GM20000 (cell line): ENCODE data around the gene PTBP1.

ENCODE experiments used
- DNase-seq: peaks from one replicate; pipeline ENCODE4 v3.0.0; 2012; ENCODE audit warnings: low spot score
- TF ChIP-seq, protein P1 (sequence below): IDR thresholded peaks from 2 replicates; pipeline ENCODE4 v1.5.1; 2012; ENCODE audit warnings: mild to moderate bottlenecking, control low read depth; ENCODE audit errors: extremely low read depth, missing control alignments

Gene PTBP1

DNA sequence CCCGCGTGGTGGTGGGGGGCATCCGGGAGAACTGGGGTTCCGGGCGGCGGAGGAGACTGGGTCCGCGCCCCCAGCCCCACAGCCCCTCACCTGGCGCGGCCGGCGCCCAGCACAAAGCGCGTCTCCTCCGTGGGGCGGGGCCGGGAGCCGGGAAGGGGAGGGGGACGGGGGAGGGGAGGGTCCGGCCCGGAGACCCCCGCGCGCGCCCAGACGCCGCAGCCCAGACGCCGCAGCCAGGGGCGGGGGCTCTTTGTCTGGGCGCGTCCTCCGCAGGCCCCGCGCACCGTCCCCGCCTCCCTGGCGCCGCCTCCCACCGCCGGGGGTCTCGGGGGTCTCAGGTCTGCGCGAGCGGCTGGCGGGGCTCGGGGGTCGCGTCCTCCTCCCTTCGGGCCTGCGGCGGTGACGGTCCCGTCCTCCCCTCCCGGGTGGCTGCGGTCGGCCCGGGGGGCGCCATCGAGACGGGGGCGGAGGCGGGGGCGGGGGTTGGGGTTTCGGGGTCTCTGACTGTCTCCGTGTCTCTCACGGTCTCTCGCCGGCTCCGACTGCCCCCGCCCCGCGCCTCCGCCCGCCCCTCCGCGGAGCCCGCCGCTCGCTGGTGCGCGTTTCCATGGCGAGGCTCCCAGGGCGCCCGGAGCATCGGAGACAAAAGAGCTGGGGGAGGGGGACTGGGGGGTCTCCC, 24.7 kb downstream of the PTBP1 start, which contains the start of gene PLPPR3:
TSS of gene PLPPR3 (minus strand) at position 131 of the 679 bp plus-strand sequence. CDS start 396 bp downstream, outside the sequence.
- DNase-seq, result no peak
- TF ChIP-seq, protein P1, sequence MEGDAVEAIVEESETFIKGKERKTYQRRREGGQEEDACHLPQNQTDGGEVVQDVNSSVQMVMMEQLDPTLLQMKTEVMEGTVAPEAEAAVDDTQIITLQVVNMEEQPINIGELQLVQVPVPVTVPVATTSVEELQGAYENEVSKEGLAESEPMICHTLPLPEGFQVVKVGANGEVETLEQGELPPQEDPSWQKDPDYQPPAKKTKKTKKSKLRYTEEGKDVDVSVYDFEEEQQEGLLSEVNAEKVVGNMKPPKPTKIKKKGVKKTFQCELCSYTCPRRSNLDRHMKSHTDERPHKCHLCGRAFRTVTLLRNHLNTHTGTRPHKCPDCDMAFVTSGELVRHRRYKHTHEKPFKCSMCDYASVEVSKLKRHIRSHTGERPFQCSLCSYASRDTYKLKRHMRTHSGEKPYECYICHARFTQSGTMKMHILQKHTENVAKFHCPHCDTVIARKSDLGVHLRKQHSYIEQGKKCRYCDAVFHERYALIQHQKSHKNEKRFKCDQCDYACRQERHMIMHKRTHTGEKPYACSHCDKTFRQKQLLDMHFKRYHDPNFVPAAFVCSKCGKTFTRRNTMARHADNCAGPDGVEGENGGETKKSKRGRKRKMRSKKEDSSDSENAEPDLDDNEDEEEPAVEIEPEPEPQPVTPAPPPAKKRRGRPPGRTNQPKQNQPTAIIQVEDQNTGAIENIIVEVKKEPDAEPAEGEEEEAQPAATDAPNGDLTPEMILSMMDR, result no peak

DNA sequence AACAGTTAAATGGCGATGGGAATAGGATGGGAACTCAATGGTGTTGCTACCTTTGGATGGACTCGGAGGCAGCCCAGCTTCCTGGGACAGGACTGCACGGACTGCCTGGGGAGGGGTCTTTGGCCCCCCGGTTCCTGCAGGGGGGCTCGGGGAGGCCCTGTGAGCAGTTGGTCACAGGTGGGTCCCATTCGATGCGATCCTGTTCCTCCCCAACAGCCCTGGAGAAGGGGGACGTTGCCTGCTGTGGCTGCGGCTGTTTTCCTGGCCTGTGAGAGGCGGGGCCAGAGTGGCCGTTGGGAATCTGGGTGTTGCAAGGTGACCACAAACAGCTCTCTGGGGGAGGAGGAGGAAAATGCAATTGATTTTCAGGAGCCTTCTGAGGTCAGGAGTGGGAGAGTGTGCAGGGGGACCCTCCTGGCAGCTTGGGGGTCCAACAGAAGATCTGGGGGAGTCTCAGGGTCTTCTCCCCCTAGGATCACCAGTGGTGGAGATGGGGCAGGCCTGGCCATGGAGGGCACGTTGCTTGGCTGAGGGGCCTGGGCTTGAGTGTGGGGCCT, 26.4 kb downstream of the PTBP1 start:
- TF ChIP-seq, protein P1, result no peak
- no peak for DNase-seq

DNA sequence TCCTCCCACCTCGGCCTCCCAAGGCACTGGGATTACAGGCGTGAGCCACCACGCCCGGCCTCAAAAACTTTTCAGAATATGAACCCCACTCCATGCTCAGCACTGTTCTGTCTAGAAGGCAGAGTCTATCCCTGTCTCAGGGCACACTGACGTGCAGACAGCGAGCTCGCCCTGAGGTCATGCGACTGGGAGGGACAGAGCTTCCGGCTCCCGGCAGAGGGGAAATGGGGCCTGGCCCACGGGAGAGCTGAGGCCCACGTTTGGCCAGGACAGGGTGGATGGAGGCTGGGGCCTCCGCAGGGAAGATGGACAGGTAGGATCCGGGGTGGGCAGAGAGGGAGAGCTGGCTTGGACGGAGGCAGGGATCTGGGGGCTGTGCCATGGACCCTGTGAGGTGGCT, 27.6 kb downstream of the PTBP1 start:
- DNase-seq, result no peak
- TF ChIP-seq, protein P1, result no peak

DNA sequence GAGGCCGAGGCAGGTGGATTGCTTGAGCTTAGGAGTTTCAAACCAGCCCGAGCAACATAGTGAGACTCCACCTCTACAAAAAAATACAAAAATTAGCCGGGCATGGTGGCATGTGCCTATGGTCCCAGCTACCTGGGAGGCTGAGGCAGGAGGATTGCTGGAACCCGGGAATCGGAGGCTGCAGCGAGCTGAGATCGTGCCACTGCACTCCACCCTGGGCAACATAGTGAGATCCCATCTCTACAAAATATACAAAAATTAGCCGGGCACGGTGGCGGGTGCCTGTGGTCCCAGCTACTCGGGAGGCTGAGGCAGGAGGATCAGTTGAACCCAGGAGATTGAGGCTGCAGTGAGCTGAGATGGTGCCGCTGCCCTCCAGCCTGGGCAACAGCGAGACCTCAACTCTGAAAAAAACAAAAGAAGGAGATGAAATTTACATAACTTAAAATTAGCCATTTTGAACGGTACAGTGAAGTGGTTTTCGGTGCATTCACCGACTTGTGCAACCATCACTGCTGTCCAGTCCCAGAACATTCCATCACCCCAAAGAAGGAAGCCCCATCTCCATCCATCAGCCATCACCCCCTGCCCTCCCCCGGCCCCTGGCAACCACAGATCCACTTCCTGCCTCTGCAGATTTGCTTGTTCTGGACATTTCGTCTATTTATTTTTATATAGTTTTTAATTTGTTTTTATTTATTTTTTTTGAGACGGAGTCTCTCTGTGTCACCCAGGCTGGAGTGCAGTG, 28.8 kb downstream of the PTBP1 start:
- TF ChIP-seq, protein P1, result no peak
- no peak for DNase-seq

DNA sequence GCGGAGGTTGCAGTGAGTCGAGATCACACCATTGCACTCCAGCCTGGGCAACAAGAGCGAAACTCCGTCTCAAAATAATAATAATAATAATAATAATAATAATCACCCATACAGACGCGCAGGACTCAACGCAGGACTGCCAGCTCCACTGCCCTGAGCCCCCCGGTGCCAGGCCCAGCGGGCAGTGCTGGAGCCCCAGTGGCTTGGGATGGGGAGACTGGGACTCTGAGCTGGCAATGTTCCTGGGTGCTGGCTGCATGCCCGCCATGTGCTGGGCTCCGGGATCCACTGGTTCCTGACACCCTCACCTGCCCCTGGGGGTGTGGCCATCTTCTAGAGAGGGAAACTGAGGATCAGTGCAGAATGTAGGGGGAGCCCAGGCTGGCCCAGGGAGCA, 30.1 kb downstream of the PTBP1 start:
- no peak for DNase-seq
- TF ChIP-seq, protein P1, result no peak

DNA sequence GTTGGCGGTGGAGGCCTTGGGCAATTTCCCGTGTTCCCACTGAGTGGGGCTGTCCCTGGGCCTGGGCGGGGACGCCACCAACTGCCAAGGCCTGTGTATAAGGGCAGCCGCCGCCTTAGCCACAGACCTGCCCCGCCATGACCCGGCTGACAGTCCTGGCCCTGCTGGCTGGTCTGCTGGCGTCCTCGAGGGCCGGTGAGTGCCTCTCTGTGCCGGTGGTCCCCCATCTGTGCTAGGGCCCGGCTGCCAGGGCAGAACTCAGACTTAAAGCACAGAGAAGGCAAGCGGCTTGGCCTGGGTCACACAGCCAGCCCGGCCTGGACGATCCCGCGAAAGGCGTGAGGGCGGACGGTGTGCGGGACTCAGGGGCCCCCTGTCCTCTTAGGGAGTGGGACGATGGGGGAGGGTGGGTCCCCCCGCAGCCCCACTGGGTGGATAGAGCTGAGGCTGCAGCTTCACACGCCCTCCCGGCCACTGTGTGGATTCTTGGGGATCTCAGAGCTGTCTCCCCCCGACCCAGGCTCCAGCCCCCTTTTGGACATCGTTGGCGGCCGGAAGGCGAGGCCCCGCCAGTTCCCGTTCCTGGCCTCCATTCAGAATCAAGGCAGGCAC, 30.6 kb downstream of the PTBP1 start, which contains the start of gene AZU1:
TSS of gene AZU1 (plus strand) at position 128 of the 612 bp plus-strand sequence. CDS start at position 138, 10 bp downstream.
- no peak for DNase-seq
- TF ChIP-seq, protein P1, result no peak
